ENCODE measurements around the gene HMCN1. TPM values are rescaled to one million over a fixed set of nuclear protein-coding genes. Genes with fewer than 3 reads are reported as not detected.

Gene HMCN1
- total and polyA plus RNA-seq, 8 donors: 0.12 to 15.1 (median 0.86) TPM

GRCh38 chr1:185838111-185838510, 103.9 kb downstream of the HMCN1 start:
- no peaks in the 10 kb centered on the region for H3K36me3 ChIP-seq
- H3K27me3 ChIP-seq: no peaks in the 10 kb centered on the region
- no peak for DNase-seq
- TF ChIP-seq EP300 (IDR thresholded peaks at IDR 0.05): no peak
- intact Hi-C loops (cut with DNase I; ENCODE audit: low total_unique reads): no loop called here
- 79 to 100% (median 87%) methylated on average over 2 of the region's 2 CpGs for WGBS, 5 donors
- no peak overlapping the region for H3K27ac ChIP-seq
- no peaks in the 10 kb centered on the region for H3K4me1 ChIP-seq
- H3K4me3 ChIP-seq: no peak overlapping the region
- H3K9me3 ChIP-seq: no peaks in the 10 kb centered on the region

- no peak for DNase-seq
- H3K9me3 ChIP-seq: no peaks in the 10 kb centered on the region
- TF ChIP-seq POLR2AphosphoS5 (IDR thresholded peaks at IDR 0.05) (no peak), EP300 (IDR thresholded peaks at IDR 0.05) (no peak), CTCF (IDR thresholded peaks at IDR 0.05) (no peak), POLR2A (IDR thresholded peaks at IDR 0.05) (no peak)
- H3K4me1 ChIP-seq: no peaks in the 10 kb centered on the region
- no peaks in the 10 kb centered on the region for H3K36me3 ChIP-seq
- no peak overlapping the region for H3K4me3 ChIP-seq
- intact Hi-C loops (cut with DNase I; ENCODE audit: low total_unique reads): no loop called here
- H3K27me3 ChIP-seq: no peaks in the 10 kb centered on the region
- H3K27ac ChIP-seq: no peak overlapping the region
Observed at GRCh38 chr1:185840880-185841279, 106.7 kb downstream of the HMCN1 start.

GRCh38 chr1:185843297-185843869, 109.2 kb downstream of the HMCN1 start:
- TF ChIP-seq POLR2AphosphoS5 (IDR thresholded peaks at IDR 0.05): no peak
- no peak for TF ChIP-seq POLR2A (IDR thresholded peaks at IDR 0.05)
- no peak for TF ChIP-seq EP300 (IDR thresholded peaks at IDR 0.05)
- no peaks in the 10 kb centered on the region for H3K4me1 ChIP-seq
- H3K9me3 ChIP-seq: no peaks in the 10 kb centered on the region
- no peaks in the 10 kb centered on the region for H3K36me3 ChIP-seq
- H3K27me3 ChIP-seq: no peaks in the 10 kb centered on the region
- H3K27ac ChIP-seq: no peak overlapping the region
- intact Hi-C loops (cut with DNase I; ENCODE audit: low total_unique reads): no loop called here
- WGBS, 5 donors: 34 to 51% (median 40%) methylated on average over 3 of the region's 3 CpGs
- peak in 1 of 2 donors; percentile 24 for DNase-seq
- H3K4me3 ChIP-seq: no peak overlapping the region

- Histone ChIP-seq H3K36me3 (no peaks in the 10 kb centered on the region), H3K4me3 (no peak overlapping the region), H3K4me1 (no peaks in the 10 kb centered on the region), H3K27me3 (no peaks in the 10 kb centered on the region), H3K27ac (no peak overlapping the region), H3K9me3 (no peaks in the 10 kb centered on the region)
- peak in 1 of 2 donors; percentile 28 for DNase-seq
- intact Hi-C loops (cut with DNase I; ENCODE audit: low total_unique reads): no loop called here
- 36 to 43% (median 39%) methylated on average over 1 of the region's 1 CpG for WGBS, 5 donors
- TF ChIP-seq EP300 (IDR thresholded peaks at IDR 0.05): no peak
- TF ChIP-seq POLR2AphosphoS5 (IDR thresholded peaks at IDR 0.05): no peak
- TF ChIP-seq CTCF (IDR thresholded peaks at IDR 0.05): no peak
- TF ChIP-seq POLR2A (IDR thresholded peaks at IDR 0.05): no peak
Observed at GRCh38 chr1:185843986-185844385, 109.8 kb downstream of the HMCN1 start.

- TF ChIP-seq POLR2AphosphoS5 (IDR thresholded peaks at IDR 0.05) (no peak), CTCF (IDR thresholded peaks at IDR 0.05) (no peak), POLR2A (IDR thresholded peaks at IDR 0.05) (no peak), EP300 (IDR thresholded peaks at IDR 0.05) (no peak)
- Histone ChIP-seq H3K4me1 (no peaks in the 10 kb centered on the region), H3K27ac (no peak overlapping the region), H3K9me3 (no peaks in the 10 kb centered on the region), H3K36me3 (no peaks in the 10 kb centered on the region), H3K4me3 (no peak overlapping the region), H3K27me3 (no peaks in the 10 kb centered on the region)
- intact Hi-C loops (cut with DNase I; ENCODE audit: low total_unique reads): no loop called here
- no peak for DNase-seq
- WGBS, 5 donors: 80 to 90% (median 83%) methylated on average over 4 of the region's 4 CpGs
Observed at GRCh38 chr1:185846672-185847444, 112.7 kb downstream of the HMCN1 start.

All from stomach (tissue), 9 donors.